HG03565 (cell line): ENCODE data around the gene TGFB1I1.
"Not testable (repeated sequence)": the region's sequence is repeated elsewhere in the genome, so short reads cannot be mapped to it uniquely, and the experiment has no call there.

Source experiments
- ATAC-seq: cut with Tn5 transposase; IDR thresholded peaks from one replicate; pipeline ENCODE4 v1.9.1; 2021; ENCODE audit warnings: mild to moderate bottlenecking, moderate library complexity; ENCODE audit not compliant: unreplicated experiment

Gene TGFB1I1

DNA sequence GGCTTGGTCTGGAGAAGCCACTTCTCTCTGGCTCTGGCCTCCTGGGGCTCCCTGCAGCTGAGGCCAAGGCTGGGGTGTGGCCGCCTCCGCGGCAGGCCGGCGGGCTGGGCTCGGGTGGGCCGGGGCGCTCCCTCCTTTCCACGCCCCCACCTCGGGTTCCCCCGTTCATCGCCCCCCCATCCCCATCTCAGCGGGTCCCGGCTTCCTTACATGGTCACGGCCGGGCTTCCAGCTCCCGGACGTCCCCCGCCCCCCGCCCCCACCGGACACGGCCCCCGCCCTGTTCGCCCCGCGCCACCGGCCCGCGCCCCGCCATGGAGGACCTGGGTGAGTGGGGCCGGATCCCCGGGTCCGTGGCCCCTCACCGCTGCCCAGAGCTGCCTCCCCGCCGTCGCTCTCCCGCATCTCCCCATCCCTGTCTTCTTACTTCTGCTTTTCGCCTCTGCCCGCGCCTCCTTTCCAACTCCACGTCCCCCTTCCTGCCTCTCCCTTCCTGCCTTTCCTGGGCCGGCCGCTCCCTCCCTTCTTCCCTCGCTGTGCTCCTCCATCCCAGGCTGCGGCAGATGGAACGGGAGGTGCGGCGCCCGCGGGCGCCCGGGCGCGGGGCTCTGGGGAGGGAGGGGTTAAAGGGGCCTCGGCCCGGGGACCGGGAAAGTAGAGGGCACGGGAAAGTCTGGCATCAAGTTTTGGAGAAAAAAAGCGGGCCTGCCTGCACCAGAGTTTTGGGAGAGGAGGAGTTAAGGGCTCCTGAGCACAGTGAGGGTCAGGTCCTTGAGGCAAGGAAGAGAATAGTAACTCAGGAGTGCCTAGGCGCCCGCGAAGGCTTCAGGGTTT is at the start of gene TGFB1I1:
Gene TGFB1I1 (plus strand): TSS at position 278 of the 834 bp plus-strand sequence. CDS start 37 bp downstream, at position 315.
- ATAC-seq, result no peak

DNA sequence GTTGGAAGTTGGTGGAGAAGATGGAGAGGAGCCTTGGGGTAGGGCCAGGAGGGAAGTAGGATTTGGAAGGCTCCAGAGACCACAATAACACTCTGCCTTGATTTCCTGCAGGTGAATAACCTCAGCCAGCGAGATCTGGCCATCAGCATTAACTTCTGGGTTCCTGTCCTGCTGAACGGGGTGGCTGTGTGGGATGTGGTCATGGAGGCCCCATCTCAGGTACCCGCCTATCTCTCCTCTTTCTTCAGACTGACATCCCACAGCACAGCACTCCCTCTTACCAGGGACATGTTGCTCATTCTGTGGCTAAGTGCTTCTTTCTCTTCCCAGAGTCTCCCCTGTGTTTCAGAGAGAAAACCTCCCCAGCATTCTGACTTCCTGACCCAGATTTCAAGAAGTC is 48.7 kb upstream of the TGFB1I1 start:
- ATAC-seq, result no peak

DNA sequence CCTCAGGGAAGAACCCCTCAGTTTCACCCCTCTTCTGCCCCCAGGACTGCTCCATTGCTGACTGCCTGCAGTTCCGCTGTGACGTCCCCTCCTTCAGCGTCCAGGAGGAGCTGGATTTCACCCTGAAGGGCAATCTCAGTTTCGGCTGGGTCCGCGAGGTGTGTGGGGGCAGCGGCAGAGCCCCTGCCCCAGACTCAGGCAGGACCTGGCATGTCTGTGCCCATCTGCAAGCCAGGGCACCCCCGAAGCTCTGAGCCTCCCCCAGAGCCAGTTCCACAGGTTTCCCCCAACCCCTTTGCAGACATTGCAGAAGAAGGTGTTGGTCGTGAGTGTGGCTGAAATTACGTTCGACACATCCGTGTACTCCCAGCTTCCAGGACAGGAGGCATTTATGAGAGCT is 48.2 kb upstream of the TGFB1I1 start:
- ATAC-seq, result no peak

DNA sequence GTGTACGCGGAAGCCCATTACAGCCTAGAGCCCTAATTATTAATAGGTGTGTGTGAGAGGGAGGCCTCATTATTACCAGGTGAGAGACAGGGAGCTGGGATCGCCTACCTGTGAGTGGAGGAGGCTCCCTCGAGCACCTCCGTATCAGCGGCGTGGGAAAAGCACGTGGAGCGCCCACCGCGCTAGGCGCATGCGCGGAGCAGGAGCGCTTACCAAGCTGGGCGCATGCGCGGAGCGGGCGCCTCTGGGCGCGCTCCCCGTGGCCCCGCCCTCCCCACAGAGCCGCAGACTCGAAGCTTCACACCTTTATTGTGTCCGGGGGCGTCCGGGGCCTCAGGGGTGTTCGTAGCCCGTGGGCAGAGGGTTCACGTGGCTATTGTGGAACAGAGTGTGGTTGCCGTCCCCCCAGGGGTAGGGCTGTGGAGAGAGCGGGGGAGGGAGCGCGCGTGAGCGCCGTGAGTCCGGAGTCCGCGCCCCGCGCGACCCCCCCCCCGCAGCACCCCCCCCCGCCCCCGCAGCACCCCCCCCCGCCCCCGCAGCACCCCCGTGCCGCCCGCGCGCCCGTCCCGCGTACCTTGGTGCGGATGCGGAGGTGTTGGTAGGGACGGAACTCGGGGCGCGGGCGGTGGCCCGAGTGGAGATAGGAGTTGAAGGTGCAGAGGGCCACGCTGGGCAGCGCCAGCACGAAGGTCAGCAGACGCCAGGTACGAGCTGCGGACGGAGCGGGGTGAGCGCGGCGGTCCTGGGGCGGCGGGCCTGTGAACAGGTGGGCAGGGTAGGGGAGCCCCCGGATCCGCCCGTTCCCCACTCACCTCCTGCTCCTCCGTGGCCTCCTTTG is 44.3 kb upstream of the TGFB1I1 start:
- no peak for ATAC-seq

DNA sequence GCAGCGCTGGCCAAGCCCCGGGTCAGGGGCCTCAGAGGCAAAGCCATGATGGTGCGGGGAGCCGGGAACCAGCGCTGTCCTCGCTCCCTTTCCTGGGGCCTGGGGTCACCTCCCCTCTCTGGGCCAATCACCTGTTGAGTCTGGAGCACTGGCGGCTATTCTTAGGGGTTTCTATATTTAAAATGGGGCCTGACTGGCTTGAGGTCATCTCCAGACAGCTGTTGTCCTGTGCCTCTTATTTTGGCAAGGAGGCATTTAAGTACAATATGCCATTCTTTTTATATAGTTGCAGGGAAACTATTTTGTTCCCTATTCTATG is 43.7 kb upstream of the TGFB1I1 start, which contains the start of gene COX6A2:
Gene COX6A2 (minus strand): TSS at position 82 of the 319 bp plus-strand sequence. CDS start 35 bp downstream, at position 47.
- ATAC-seq, result no peak

DNA sequence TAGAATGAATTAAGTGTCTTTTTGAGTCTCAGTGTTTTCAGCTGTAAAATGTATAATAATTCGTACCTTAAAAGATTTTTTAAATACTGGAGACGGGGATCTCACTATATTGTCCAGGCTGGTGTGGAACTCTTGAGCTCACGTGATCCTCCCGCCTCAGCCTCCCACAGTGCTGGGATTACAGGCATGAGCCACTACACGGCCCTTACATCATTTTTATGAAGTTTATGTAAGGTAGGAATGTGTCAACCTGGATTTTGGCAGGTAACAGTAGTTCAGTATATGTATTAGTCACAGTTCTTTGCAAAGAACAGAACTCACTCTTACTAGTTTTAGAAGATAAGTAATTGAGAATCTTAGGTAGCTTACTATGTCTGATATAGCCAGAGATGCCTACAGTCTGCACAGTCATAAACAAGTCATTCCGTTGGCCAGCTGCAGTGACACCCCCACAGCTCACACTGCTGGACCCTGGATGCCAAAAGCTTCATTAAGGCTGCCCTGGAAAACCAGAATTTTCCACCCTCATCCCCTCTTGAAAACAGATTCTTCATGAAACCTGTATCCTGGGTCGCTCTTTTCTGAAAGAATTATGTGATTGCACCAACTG is 43.2 kb upstream of the TGFB1I1 start:
- ATAC-seq, result no peak

DNA sequence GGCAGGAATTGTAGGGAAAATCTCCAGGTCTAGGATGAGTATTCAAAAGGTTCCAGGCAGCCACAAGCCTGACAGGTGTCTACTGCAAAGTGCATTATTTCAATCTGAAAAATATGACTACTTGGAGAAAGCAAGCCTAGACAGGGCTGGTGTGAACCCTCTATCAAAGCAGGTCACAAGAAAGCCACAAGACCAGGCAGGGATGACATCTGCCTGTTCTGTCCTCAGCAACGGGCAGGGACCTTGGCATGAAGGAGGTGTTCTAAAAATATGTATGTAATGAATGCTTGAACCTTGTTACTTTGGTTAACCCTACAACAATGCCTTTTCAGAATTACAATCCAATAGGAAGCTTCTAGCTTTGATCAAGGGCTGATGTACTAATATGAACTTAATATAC is 42.6 kb upstream of the TGFB1I1 start:
- ATAC-seq, result no peak

DNA sequence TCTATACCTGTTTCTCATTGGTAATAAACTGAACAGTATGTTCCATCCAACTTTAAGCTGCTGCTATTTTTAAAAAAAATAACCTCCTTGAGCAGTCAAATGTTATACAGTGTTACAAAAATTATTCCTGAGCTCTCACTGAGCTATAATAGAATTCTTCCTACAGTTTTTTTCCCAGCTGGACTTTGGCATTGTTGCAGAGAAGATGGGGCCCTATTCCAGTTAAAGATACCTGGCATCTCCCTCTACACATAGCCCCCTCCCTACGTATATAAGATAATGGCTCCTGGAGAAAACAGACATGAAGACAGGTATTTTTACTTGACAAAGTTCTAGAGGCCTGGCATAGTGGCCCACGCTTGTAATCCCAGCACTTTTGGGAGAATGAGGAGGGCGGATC is 42.2 kb upstream of the TGFB1I1 start:
- no peak for ATAC-seq

DNA sequence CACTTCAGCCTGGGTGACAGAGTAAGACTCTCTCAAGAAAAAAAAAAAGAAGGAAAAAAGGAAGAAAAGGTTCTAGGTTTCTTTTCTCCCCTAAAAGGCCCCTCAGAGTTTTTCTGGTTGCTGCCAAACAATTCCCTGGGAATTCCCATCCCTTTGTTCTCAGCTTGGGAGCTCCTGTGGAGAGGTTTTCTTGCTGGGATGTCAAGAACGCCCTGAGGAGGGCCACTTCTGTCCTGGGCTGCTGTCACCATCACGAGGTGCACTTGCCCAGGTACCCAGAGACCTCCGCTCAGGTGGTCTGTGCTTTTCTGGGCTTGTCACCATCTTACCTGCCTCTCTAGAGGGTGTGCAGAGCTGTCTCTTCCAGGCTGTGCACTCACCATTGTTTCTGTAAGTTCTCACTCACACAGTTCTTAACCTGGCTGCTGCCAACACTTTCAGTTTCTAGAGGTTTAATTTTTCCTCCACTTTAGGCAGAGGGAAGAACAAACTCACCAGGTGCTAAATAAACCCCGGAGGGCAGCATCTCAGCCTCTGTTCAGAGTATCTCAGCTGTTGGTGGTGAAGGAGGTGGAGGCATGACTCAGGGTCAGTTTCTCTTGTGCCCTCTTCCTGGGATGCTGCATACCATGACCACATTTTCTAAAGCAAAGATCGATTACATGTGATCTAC is 41.4 kb upstream of the TGFB1I1 start:
- ATAC-seq, result no peak

DNA sequence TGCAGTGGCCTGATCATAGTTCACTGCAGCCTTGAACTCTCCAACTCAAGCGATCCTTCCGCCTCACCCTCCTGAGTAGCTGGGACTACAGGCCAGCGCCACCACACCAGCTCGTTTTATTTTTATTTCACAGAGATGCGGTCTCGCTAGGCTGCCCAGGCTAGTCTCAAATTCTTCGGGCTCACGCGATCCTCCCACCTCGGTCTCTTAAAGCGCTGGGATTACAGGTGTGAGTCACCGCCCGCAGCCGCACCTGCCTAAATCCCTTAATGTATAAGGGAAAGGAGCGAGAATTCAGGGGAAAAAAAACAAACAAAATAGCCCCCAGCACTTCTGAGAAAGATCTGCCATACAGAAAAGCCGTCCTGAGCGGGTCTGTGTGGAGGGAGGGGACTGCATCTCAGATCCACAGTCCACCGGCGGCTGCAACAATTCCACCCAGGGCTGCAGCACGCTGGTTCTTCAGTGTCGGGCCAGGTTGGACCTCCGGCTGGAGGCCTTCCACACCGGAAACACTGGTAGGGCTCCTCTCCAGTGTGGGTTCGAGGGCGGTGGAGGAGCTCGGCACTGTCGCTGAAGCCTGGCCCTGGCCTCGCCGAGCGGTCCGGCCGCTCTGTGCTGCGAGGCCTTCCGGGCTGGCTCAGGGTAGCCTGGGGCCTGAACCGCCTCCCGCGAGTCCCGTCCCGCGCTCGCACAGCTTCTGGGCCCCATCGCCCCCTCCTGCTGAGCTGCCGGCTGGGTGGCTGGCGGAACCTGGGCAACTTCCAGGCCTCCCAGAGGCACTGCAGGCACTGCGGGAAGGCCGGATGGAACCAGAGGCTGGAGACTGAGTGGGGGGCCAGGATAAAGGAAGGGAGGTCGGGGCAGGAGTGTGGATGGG is 36.4 kb upstream of the TGFB1I1 start:
- no peak for ATAC-seq

DNA sequence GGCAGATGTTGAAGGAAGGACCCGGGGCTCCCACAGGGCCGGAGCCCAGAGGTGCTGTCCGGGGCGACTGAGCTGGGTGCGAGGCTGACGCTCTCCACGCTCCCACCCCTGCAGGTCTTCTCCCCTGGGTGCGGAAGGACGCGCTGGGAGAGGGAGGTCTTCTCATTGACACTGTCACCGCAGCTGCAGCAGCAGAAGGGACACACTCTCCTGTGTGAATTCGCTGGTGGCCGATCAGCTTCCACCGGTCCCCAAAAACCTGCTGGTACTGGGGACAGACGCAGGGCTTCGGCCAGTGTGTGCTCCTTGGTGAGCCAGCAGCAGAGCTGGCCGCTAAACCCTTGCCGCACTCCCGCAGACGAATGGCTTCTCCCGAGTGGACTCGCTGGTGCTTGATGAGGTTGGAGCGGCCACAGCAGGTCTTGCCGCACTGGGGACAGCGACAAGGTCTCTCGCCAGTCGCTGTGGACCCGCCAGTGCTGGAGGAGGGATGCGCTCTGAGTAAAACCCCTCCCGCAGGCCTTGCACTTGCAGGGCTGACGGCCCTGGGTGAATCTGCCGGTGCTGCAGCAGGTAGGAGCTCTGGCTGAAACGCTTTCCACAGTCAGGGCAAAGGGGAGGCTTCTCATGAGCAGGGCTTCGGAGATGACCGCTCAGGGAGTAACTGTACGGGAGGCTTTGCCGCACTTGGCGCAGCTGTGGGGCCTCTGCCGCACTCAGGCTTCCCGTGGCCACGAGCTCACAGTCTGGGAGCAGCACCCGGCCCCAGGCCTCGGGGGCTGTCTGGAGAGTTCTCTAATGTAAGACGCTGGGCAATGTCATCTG is 35.5 kb upstream of the TGFB1I1 start:
- ATAC-seq, result no peak

DNA sequence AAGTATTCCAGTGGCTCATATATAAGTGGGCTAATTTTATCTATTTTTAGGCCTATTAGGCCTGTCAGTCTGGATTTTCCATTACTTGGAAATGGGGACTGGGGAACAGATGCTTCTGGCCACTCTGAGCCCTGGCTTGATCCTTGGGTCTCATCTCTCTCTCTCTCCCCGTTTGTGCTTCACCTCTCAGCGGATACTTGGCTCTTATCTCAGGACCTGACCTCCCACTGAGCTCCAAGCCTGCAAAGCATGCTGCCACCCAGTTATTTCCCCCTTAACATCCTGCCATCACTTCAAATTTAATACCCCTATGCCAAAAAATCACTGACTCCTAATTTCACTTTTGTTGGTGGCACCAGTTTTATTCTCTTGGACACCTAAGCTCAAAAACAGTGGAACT is 33.5 kb upstream of the TGFB1I1 start:
- no peak for ATAC-seq

DNA sequence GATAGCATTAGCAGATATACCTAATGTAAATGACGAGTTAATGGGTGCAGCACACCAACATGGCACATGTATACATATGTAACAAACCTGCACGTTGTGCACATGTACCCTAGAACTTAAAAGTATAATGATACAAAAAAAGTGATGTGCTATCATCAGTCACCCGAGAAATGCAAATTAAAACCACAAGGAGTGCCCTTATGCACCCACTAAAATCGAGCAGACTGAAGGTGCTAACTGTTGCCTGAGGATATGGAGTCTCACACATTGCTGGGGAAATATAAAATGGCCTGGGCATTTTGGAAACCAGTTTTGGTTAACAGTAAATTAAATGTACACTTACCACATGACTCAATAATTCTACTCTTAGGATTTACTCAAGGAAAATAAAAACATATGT is 32.9 kb upstream of the TGFB1I1 start:
- ATAC-seq, result not testable (repeated sequence)

DNA sequence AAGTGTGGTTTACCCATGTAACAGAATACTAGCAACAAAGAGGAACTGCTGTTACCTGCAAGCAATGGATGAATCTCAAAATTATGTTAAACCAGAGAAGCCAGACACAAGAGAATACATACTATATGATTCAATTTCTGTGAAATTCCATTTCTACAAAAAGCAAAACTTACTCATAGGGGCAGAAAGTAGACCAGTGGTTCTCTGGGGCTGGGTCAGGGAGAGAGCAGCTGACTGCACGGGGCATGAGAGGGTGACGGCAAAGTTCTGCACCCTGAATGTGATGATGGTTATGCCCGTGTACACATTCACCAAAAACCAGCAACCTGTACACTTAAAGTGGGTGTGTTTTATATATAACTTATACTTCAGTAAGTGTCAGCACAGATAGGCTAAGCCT is 32.4 kb upstream of the TGFB1I1 start:
- no peak for ATAC-seq

DNA sequence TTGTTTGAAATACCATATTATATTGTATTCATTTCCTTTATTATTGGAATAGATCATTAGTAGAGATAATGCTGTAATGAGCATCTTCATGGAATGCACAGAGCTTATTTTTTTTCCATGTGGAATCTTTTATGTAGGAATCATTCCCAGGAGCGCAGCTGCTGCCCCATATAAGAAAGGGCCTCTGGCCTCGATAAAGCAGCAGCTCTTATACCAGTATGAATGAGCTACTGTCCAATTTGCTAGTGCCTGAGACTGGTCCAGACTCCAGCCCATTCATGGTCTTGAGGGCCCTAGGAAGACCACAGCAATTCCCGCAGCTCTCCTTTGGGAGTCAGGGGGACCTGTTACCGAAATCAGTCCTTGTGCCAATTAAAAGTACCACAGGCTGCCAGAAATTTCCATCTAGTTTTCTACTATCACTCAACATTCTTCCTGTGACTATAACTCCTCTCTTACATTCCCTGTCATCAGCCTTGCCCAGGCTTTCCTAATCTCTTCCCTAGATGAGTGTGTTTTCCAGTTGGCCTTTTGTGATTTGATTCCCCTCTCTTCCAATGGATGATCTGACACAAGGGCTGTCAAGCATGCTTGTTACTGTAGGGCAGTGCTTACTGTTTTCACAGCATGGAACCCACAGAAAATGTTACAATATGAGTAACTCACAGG is 31.3 kb upstream of the TGFB1I1 start:
- no peak for ATAC-seq

DNA sequence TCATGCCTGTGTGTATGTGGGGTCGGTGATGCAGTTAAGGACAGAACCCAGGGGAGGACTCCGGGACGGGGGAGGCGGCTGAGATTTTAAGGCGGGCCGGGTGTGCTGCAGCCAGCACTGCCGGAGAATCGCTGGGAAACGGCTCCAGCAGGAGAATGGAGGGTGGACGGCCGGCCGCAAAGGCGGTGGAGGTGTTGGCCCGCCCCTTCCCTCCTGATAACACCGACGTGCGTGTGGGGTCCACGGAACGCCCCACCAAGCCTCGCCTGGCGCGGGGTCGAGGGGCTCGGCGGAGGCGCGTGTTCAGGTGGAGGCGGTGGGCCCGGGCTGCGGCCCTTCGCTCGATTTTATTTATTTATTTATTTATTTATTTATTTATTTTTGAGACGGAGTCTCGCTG is 30.0 kb upstream of the TGFB1I1 start:
- ATAC-seq, result no peak

DNA sequence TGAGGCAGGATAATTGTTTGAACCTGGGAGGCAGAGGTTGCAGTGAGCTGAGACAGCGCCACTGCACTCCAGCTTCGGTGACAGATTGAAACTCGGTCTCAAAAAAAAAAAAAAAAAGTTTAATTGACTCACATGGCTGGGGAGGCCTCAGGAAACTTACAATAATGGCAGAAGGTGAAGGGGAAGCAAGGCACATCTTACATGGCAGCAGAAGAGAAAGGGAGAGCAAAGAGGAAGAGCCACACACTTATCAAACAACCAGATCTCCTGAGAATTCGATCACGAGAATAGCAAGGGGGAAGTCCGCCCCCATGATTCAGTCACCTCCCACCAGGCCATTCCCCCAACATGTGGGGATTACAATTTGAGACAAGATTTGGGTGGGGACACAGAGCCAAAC is 26.0 kb upstream of the TGFB1I1 start:
- ATAC-seq, result not testable (repeated sequence)

DNA sequence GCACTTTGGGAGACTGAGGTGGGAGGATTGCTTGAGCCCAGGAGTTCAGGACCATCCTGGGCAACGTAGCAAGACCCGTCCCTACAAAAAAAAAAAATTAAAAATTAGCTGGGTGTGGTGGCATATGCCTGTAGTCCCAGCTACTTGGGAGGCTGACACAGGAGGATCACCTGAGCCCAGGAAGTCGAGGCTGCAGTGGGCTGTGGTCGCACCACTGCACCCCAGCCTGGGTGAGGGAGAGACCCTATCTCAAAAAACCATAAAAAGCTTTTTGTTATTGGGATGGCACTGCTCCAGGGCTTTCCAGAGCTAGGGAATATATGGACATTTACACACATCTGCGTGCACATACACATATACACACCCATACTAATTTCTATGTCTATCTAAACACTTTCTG is 20.8 kb upstream of the TGFB1I1 start:
- ATAC-seq, result no peak
